Testis (tissue), 2 donors: ENCODE results near the gene YBEY.
"Not testable (repeated sequence)": the region's sequence is repeated elsewhere in the genome, so short reads cannot be mapped to it uniquely, and the experiment has no call there.

Source experiments
- CTCF ChIP-seq, 3 experiments: fragments of 450-650 bp in 2 of 3; fragments of 200-600 bp in 1 of 3; sonication (generic) in 1 of 3; IDR thresholded peaks; one replicate each; pipeline ENCODE4 v1.5.1; 2016 to 2019; ENCODE audit warnings: antibody characterized with exemption in 3 of 3, mild to moderate bottlenecking in 2 of 3, moderate library complexity in 1 of 3
- POLR2A ChIP-seq: fragments of 450-650 bp; IDR thresholded peaks from one replicate; pipeline ENCODE4 v1.6.1; 2017; ENCODE audit warnings: antibody characterized with exemption, mild to moderate bottlenecking, moderate library complexity

DNA sequence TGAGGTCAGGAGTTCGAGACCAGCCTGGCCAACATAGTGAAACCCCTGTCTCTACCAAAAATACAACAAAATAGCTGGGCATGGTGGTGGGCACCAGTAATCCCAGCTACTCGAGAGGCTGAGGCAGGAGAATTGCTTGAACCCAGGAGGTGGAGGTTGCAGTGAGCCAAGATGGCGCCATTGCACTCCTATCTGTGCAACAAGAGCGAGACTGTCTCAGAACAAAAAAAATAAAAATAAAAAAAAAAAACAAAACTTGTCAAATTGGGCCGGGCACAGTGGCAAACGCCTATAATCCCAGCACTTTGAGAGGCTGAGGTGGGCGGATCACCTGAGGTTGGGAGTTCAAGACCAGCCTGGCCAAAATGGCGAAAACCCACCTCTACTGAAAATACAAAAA is 24.1 kb downstream of the YBEY start:
- TF ChIP-seq CTCF (IDR thresholded peaks at IDR 0.05); POLR2A: not testable (repeated sequence)
